Renal cortical epithelial cell (primary cell): ENCODE results near the gene ARHGAP30. TPM values are rescaled to one million over a fixed set of nuclear protein-coding genes. Genes with fewer than 3 reads are reported as not detected.
"Not testable (repeated sequence)": the region's sequence is repeated elsewhere in the genome, so short reads cannot be mapped to it uniquely, and the experiment has no call there.

ENCODE experiments used
- DNase-seq: peaks from one replicate; pipeline ENCODE4 v3.0.0-alpha.2; 2011; ENCODE audit warnings: low read depth
- total RNA-seq: library from RNA; depleted of rRNA; stranded (reverse); fragments of >200 nt; gene quantifications from 2 replicates; pipeline ENCODE4 v1.2.3, GENCODE V29; 2014

The ARHGAP30 gene
- total RNA-seq, 1 donor from 2014 or later, result not detected

GRCh38 chr1:161039154-161039545, 30.5 kb downstream of the ARHGAP30 start:
- DNase-seq, result no peak

- DNase-seq, result peak; percentile 32
Observed at GRCh38 chr1:161038523-161039153, 31.1 kb downstream of the ARHGAP30 start, which contains the start of gene TSTD1. Gene TSTD1, minus strand, starts transcription at chr1:161038964. Its CDS starts 75 bp downstream, at chr1:161038889.

- DNase-seq, result no peak
Observed at GRCh38 chr1:161037661-161038522, 31.8 kb downstream of the ARHGAP30 start.

GRCh38 chr1:161033751-161034150, 35.9 kb downstream of the ARHGAP30 start:
- DNase-seq, result no peak

- no peak for DNase-seq
Observed at GRCh38 chr1:161032409-161032808, 37.3 kb downstream of the ARHGAP30 start.

GRCh38 chr1:161031874-161032273, 37.8 kb downstream of the ARHGAP30 start:
- DNase-seq, result no peak

- not testable (repeated sequence) for DNase-seq
Observed at GRCh38 chr1:161029466-161029865, 40.2 kb downstream of the ARHGAP30 start.

GRCh38 chr1:161026954-161027353, 42.7 kb downstream of the ARHGAP30 start:
- DNase-seq, result not testable (repeated sequence)

- not testable (repeated sequence) for DNase-seq
Observed at GRCh38 chr1:161022432-161022831, 47.3 kb downstream of the ARHGAP30 start.

- peak; percentile 41 for DNase-seq
Observed at GRCh38 chr1:161021970-161022353, 47.7 kb downstream of the ARHGAP30 start.

GRCh38 chr1:161021165-161021969, 48.3 kb downstream of the ARHGAP30 start:
- peak; percentile 91 for DNase-seq

- DNase-seq, result no peak
Observed at GRCh38 chr1:161020509-161021164, 49.1 kb downstream of the ARHGAP30 start, which contains the start of gene F11R. Gene F11R, minus strand, starts transcription at chr1:161021152. Its CDS starts 79 bp downstream, at chr1:161021073.

- peak; percentile 36 for DNase-seq
Observed at GRCh38 chr1:161019751-161020495, 49.8 kb downstream of the ARHGAP30 start.

- DNase-seq, result not testable (repeated sequence)
Observed at GRCh38 chr1:161019111-161019660, 50.5 kb downstream of the ARHGAP30 start.

- DNase-seq, result no peak
Observed at GRCh38 chr1:161018631-161018930, 51.1 kb downstream of the ARHGAP30 start.

GRCh38 chr1:161017756-161018630, 51.7 kb downstream of the ARHGAP30 start:
- DNase-seq, result no peak

- not testable (repeated sequence) for DNase-seq
Observed at GRCh38 chr1:161017181-161017580, 52.5 kb downstream of the ARHGAP30 start.

GRCh38 chr1:161016683-161017082, 53.0 kb downstream of the ARHGAP30 start:
- DNase-seq, result peak; percentile 63

GRCh38 chr1:161013488-161014230, 56.0 kb downstream of the ARHGAP30 start:
- peak; percentile 84 for DNase-seq
